GM23248 (cell line): Measurements from ENCODE around the gene LHX5. TPM values are rescaled to one million over a fixed set of nuclear protein-coding genes. Genes with fewer than 3 reads are reported as not detected.

Experiments
- DNase-seq: peaks from one replicate; pipeline ENCODE4 v3.0.0-alpha.2; 2015
- H2AFZ ChIP-seq: fragments of 200-600 bp; sonication (generic); 2 replicates; pipeline ENCODE4 v1.6.1; 2016; ENCODE audit warnings: antibody characterized with exemption
- H3F3A ChIP-seq: fragments of 200-600 bp; sonication (generic); 2 replicates; pipeline ENCODE4 v1.6.1; 2016; ENCODE audit warnings: mild to moderate bottlenecking, antibody characterized with exemption, mixed run types; ENCODE audit not compliant: insufficient read depth
- H3K27ac ChIP-seq: fragments of 200-600 bp; sonication (generic); 2 replicates; pipeline ENCODE4 v1.5.1; 2016; ENCODE audit warnings: mild to moderate bottlenecking
- H3K27me3 ChIP-seq: fragments of 200-600 bp; sonication (generic); replicated peaks from 2 replicates; pipeline ENCODE4 v1.6.1; 2016; ENCODE audit warnings: mild to moderate bottlenecking; ENCODE audit not compliant: insufficient read depth
- H3K36me3 ChIP-seq: fragments of 200-600 bp; sonication (generic); 2 replicates; pipeline ENCODE4 v1.6.1; 2016; ENCODE audit warnings: low read depth, mild to moderate bottlenecking
- H3K4me1 ChIP-seq: fragments of 200-600 bp; sonication (generic); 2 replicates; pipeline ENCODE4 v1.6.1; 2016; ENCODE audit warnings: mild to moderate bottlenecking; ENCODE audit not compliant: insufficient read depth
- H3K4me2 ChIP-seq: fragments of 200-600 bp; sonication (generic); one replicate; pipeline ENCODE4 v1.6.1; 2016; ENCODE audit warnings: mild to moderate bottlenecking; ENCODE audit not compliant: unreplicated experiment
- H3K4me3 ChIP-seq: fragments of 200-600 bp; sonication (generic); 2 replicates; pipeline ENCODE4 v1.5.1; 2016; ENCODE audit warnings: mild to moderate bottlenecking
- H3K79me2 ChIP-seq: fragments of 200-600 bp; sonication (generic); 2 replicates; pipeline ENCODE4 v1.6.1; 2016; ENCODE audit warnings: mild to moderate bottlenecking; ENCODE audit not compliant: insufficient read depth
- H3K9ac ChIP-seq: fragments of 200-600 bp; sonication (generic); 2 replicates; pipeline ENCODE4 v1.6.1; 2016; ENCODE audit warnings: mild to moderate bottlenecking
- H3K9me2 ChIP-seq: fragments of 200-600 bp; sonication (generic); 2 replicates; pipeline ENCODE4 v1.6.1; 2016; ENCODE audit warnings: mixed run types, mild to moderate bottlenecking, moderate library complexity; ENCODE audit not compliant: insufficient read depth
- H3K9me3 ChIP-seq: fragments of 200-600 bp; sonication (generic); one replicate; pipeline ENCODE4 v1.6.1; 2017; ENCODE audit warnings: low read depth
- H4K20me1 ChIP-seq: fragments of 200-600 bp; sonication (generic); 2 replicates; pipeline ENCODE4 v1.6.0; 2016; ENCODE audit not compliant: insufficient read depth
- EZH2 ChIP-seq: fragments of 200-600 bp; sonication (generic); IDR thresholded peaks from 2 replicates; pipeline ENCODE4 v1.6.1; 2018; ENCODE audit warnings: antibody characterized with exemption, mild to moderate bottlenecking; ENCODE audit not compliant: insufficient read depth, poor library complexity, severe bottlenecking
- EZH2phosphoT487 ChIP-seq: fragments of 200-600 bp; sonication (generic); IDR thresholded peaks from 2 replicates; pipeline ENCODE4 v1.6.1; 2018; ENCODE audit warnings: antibody characterized with exemption, moderate library complexity, mild to moderate bottlenecking, low read depth; ENCODE audit not compliant: insufficient read depth
- WGBS, 2 experiments: methylation state at CpG; one replicate each; pipeline ENCODE4 v1.1.6; 2015 to 2017; ENCODE audit warnings: low lambda C conversion rate in 2 of 2, low coverage in 1 of 2; ENCODE audit errors: missing lambda C conversion rate in 2 of 2; 5-methylcytosine and 5-hydroxymethylcytosine counted together
- in situ Hi-C: fragments of 300-500 bp; cut with MboI; formaldehyde crosslinking; loops from 2 replicates; pipeline ENCODE4 v1.15.0; 2020
- polyA plus RNA-seq: library from polyadenylated mRNA; unstranded; fragments of >200 nt; fragmentation: Nextera tagmentation; extraction: Ambion mirVana; gene quantifications from 2 replicates; pipeline ENCODE4 v1.2.1, GENCODE V29; 2016
- total RNA-seq: library from RNA; depleted of rRNA; stranded (reverse); fragments of >200 nt; shearing (Covaris generic); gene quantifications from 2 replicates; pipeline ENCODE4 v1.2.3, GENCODE V29; 2014

The LHX5 gene
- total and polyA plus RNA-seq, 2 experiments from 2014 or later, result not detected

DNA sequence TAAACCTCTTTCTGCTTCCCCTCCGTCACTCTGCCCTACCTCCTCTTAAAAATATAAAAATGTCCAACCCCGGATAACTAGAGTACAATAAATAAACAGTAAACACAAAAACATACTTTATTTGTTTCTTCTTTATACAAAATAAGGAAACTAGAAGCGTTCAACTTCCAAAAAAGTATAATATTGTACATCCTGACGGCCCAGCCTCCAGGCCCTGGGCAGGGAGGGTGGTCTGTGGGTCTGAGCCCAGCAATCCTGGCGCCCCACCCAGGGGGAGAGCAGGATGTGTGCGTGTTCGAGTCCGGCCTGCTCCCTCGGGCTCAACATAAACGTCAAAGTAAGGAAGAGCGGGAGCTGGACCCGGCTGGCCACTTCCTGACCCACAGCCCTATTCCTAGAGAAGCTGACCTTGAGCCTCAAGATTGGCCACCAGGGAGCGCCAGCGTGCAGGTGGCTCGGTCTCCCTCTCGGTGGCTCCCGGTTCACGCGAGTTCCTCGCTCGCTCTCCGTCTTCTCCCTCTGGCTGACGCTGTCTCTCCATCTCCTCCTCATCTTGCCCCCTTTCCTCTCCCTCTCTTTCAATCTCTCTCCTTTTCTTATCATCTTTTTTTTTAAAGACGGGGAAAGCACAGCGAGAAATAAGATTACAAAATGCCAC lies 9.4 kb downstream of the LHX5 start:
- no peak overlapping the region for H3K4me3 ChIP-seq
- no peaks in the 10 kb centered on the region; the same call in 1 of the 2 replicates for H3K4me1 ChIP-seq
- WGBS, 2 experiments, result 9% methylated on average over 24 to 25 of the region's 25 CpGs
- no peaks in the 10 kb centered on the region for H3F3A ChIP-seq
- H3K9me2 ChIP-seq, result no peaks in the 10 kb centered on the region
- no peaks in the 10 kb centered on the region for H4K20me1 ChIP-seq
- no peaks in the 10 kb centered on the region for H3K36me3 ChIP-seq
- H3K9me3 ChIP-seq, result no peaks in the 10 kb centered on the region
- H2AFZ ChIP-seq, result no peak overlapping the region
- no peaks in the 10 kb centered on the region for H3K79me2 ChIP-seq
- TF ChIP-seq EZH2 (peak; percentile 70), EZH2phosphoT487 (0 out of 2 replicates have a peak, but pooled peaks have one; percentile 4)
- DNase-seq, result peak; percentile 83
- peak overlapping the region; percentile 44 for H3K4me2 ChIP-seq
- in situ Hi-C loops, result loop anchor here (25.0 kb wide), 1 partner anchor 450 kb away; no protein-coding TSS in a partner anchor
- peaks cover 66% of the 10 kb centered on the region for H3K27me3 ChIP-seq
- no peak overlapping the region for H3K27ac ChIP-seq
- no peak overlapping the region for H3K9ac ChIP-seq

GRCh38 chr12:113461666-113462065 lies 10.0 kb downstream of the LHX5 start:
- Histone ChIP-seq H3K9ac (no peak overlapping the region), H3K4me2 (no peak overlapping the region), H4K20me1 (no peaks in the 10 kb centered on the region), H3K36me3 (no peaks in the 10 kb centered on the region), H3K9me2 (no peaks in the 10 kb centered on the region), H3F3A (no peaks in the 10 kb centered on the region), H3K4me1 (no peaks in the 10 kb centered on the region; the same call in 1 of the 2 replicates), H2AFZ (no peak overlapping the region), H3K9me3 (no peaks in the 10 kb centered on the region), H3K79me2 (no peaks in the 10 kb centered on the region), H3K27ac (no peak overlapping the region), H3K4me3 (no peak overlapping the region), H3K27me3 (peaks cover 60% of the 10 kb centered on the region)
- peak; percentile 49 for DNase-seq
- WGBS, 2 experiments, result 24 to 33% methylated on average over 5 of the region's 5 CpGs
- no peak for TF ChIP-seq EZH2
- TF ChIP-seq EZH2phosphoT487, result no peak
- in situ Hi-C loops, result loop anchor here (25.0 kb wide), 1 partner anchor 451 kb away; no protein-coding TSS in a partner anchor

GRCh38 chr12:113459981-113460380 lies 11.7 kb downstream of the LHX5 start:
- Histone ChIP-seq H3K79me2 (no peaks in the 10 kb centered on the region), H2AFZ (no peak overlapping the region), H3K27me3 (peaks cover 44% of the 10 kb centered on the region), H3K4me1 (no peaks in the 10 kb centered on the region), H3K4me3 (no peak overlapping the region), H3F3A (no peaks in the 10 kb centered on the region), H3K4me2 (no peak overlapping the region), H3K9me2 (no peaks in the 10 kb centered on the region), H3K36me3 (no peaks in the 10 kb centered on the region), H4K20me1 (no peaks in the 10 kb centered on the region), H3K9ac (no peak overlapping the region), H3K9me3 (no peaks in the 10 kb centered on the region), H3K27ac (no peak overlapping the region)
- WGBS, 2 experiments, result 6 to 7% methylated on average over 4 of the region's 4 CpGs
- TF ChIP-seq EZH2phosphoT487 (no peak), EZH2 (no peak)
- in situ Hi-C loops, result loop anchor here (25.0 kb wide), 1 partner anchor 452 kb away; no protein-coding TSS in a partner anchor
- no peak for DNase-seq

DNA sequence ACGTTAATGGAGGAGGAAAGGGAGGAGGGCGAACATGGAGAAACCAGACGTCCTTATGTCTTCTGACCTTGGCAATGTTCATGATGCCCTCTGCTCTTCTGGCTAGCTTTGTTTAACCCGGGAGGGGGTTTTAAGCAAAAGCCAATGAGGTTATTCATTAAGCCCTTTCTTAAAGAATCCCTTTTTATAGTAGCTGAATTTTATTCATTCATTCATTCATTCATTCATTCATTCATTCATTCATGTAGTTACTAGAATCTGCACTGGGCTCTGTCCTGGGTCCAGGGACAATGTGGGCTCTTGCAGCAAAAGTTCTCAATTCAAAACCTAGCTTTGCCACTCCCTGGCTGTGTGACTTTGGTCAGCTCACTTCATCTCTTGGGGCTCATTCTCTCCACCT lies 14.0 kb downstream of the LHX5 start:
- peaks cover 22% of the 10 kb centered on the region for H3K27me3 ChIP-seq
- no peak overlapping the region for H3K9ac ChIP-seq
- no peak overlapping the region for H2AFZ ChIP-seq
- H4K20me1 ChIP-seq, result no peaks in the 10 kb centered on the region
- H3K36me3 ChIP-seq, result no peaks in the 10 kb centered on the region
- no peaks in the 10 kb centered on the region for H3F3A ChIP-seq
- 27 to 35% methylated on average over 4 of the region's 4 CpGs for WGBS, 2 experiments
- in situ Hi-C loops, result loop anchor here (25.0 kb wide), 1 partner anchor 455 kb away; no protein-coding TSS in a partner anchor
- no peak overlapping the region for H3K4me3 ChIP-seq
- TF ChIP-seq EZH2 (no peak), EZH2phosphoT487 (no peak)
- no peaks in the 10 kb centered on the region for H3K9me2 ChIP-seq
- no peak overlapping the region for H3K4me2 ChIP-seq
- H3K9me3 ChIP-seq, result no peaks in the 10 kb centered on the region
- H3K4me1 ChIP-seq, result no peaks in the 10 kb centered on the region
- no peak overlapping the region for H3K27ac ChIP-seq
- no peak for DNase-seq
- H3K79me2 ChIP-seq, result no peaks in the 10 kb centered on the region
